OCI-LY7 (cell line): ENCODE results near the gene MISP. TPM values are rescaled to one million over a fixed set of nuclear protein-coding genes. Genes with fewer than 3 reads are reported as not detected.

Source experiments
- BruUV-seq: library from RNA; stranded (reverse); fragments of 400-500 nt; replicated peaks from 2 replicates; lab custom pipeline; 2021; lab: Mats Ljungman, UMichigan
- CTCF ChIA-PET: fragments of 300-600 bp; sonication (Branson Sonifier 250); formaldehyde crosslinking; loops from one replicate; lab custom pipeline; 2022; ENCODE audit warnings: antibody characterized with exemption; ENCODE audit not compliant: unreplicated experiment; lab: Charles Lee
- POLR2A ChIA-PET: fragments of 300-600 bp; sonication (Branson Sonifier 250); formaldehyde crosslinking; loops from one replicate; lab custom pipeline; 2022; ENCODE audit warnings: antibody characterized with exemption; lab: Charles Lee
- DNase-seq: peaks from one replicate; pipeline ENCODE4 v3.0.0-alpha.2; 2015; ENCODE audit warnings: low spot score
- H2AFZ ChIP-seq: fragments of 200-600 bp; sonication (generic), shearing (Covaris generic); 2 replicates; pipeline ENCODE4 v1.6.1; 2014; ENCODE audit warnings: mild to moderate bottlenecking, antibody characterized with exemption, low read length, moderate library complexity
- H3K27ac ChIP-seq: fragments of 200-600 bp; sonication (generic); 2 replicates; pipeline ENCODE4 v1.5.1; 2014; ENCODE audit warnings: mixed run types, low read depth, mild to moderate bottlenecking, moderate library complexity, low read length, inconsistent platforms; ENCODE audit not compliant: poor library complexity, severe bottlenecking
- H3K36me3 ChIP-seq: fragments of 200-600 bp; sonication (generic); 2 replicates; pipeline ENCODE4 v1.6.1; 2014; ENCODE audit warnings: mild to moderate bottlenecking, antibody characterized with exemption, low read length, moderate library complexity, mixed read lengths; ENCODE audit not compliant: insufficient read depth
- H3K4me1 ChIP-seq: fragments of 200-600 bp; sonication (generic); 2 replicates; pipeline ENCODE4 v1.5.1; 2014; ENCODE audit warnings: mild to moderate bottlenecking, low read length; ENCODE audit not compliant: insufficient read depth, poor library complexity, severe bottlenecking
- H3K4me2 ChIP-seq: fragments of 200-600 bp; sonication (generic); 2 replicates; pipeline ENCODE4 v1.6.1; 2014; ENCODE audit warnings: mild to moderate bottlenecking, low read length
- H3K4me3 ChIP-seq: fragments of 200-600 bp; sonication (generic); 2 replicates; pipeline ENCODE4 v1.5.1; 2014; ENCODE audit warnings: mild to moderate bottlenecking, low read depth, low read length; ENCODE audit not compliant: poor library complexity, severe bottlenecking
- H3K79me2 ChIP-seq: fragments of 200-600 bp; sonication (generic); 2 replicates; pipeline ENCODE4 v1.6.1; 2016; ENCODE audit warnings: low read depth, mild to moderate bottlenecking, low read length, moderate library complexity, mixed read lengths; ENCODE audit not compliant: insufficient read depth
- H3K9me2 ChIP-seq: fragments of 200-600 bp; sonication (generic); 2 replicates; pipeline ENCODE4 v1.6.1; 2016; ENCODE audit warnings: mild to moderate bottlenecking, low read length, mixed read lengths; ENCODE audit not compliant: insufficient read depth
- H3K9me3 ChIP-seq: fragments of 200-600 bp; sonication (generic); 2 replicates; pipeline ENCODE4 v1.6.1; 2014; ENCODE audit warnings: mild to moderate bottlenecking, mixed run types, low read length, mixed read lengths
- H4K20me1 ChIP-seq: fragments of 200-600 bp; sonication (generic); 2 replicates; pipeline ENCODE4 v1.6.1; 2014; ENCODE audit warnings: mild to moderate bottlenecking, antibody characterized with exemption, low read length, moderate library complexity, mixed read lengths; ENCODE audit not compliant: insufficient read depth
- EZH2phosphoT487 ChIP-seq: fragments of 200-600 bp; sonication (generic); IDR thresholded peaks from 2 replicates; pipeline ENCODE4 v1.6.1; 2018; ENCODE audit warnings: low read depth, borderline replicate concordance, mild to moderate bottlenecking, mixed run types, antibody characterized with exemption, low read length, moderate library complexity, mixed read lengths
- intact Hi-C: fragments of 100-400 bp; cut with micrococcal nuclease; formaldehyde crosslinking; loops from one replicate; pipeline ENCODE4 v1.10.0; 2022; ENCODE audit not compliant: unreplicated experiment
- total RNA-seq, 2 experiments: library from RNA; depleted of rRNA in 1 of 2; stranded (reverse); fragments of >200 nt in 1 of 2; shearing (Covaris generic) in 1 of 2; gene quantifications; 2 replicates each; pipeline ENCODE4 v1.2.3, GENCODE V29; 2014 to 2022
- TF ChIP-seq, protein P1 (sequence below): fragments of 200-600 bp; sonication (generic); conservative IDR thresholded peaks from 2 replicates; pipeline ENCODE4 v1.5.1; 2014; ENCODE audit warnings: mild to moderate bottlenecking, antibody characterized with exemption, low read length, moderate library complexity, mixed read lengths

The MISP gene
- total RNA-seq, 2 experiments from 2014 or later, result 0.23 TPM; not detected in 1

- Histone ChIP-seq H2AFZ (no peak overlapping the region), H3K9me3 (no peaks in the 10 kb centered on the region), H3K9me2 (no peaks in the 10 kb centered on the region), H3K36me3 (no peaks in the 10 kb centered on the region), H4K20me1 (no peaks in the 10 kb centered on the region), H3K4me2 (no peak overlapping the region), H3K4me1 (no peaks in the 10 kb centered on the region), H3K27ac (no peak overlapping the region), H3K4me3 (no peak overlapping the region), H3K79me2 (no peaks in the 10 kb centered on the region)
- no peak for TF ChIP-seq EZH2phosphoT487
- TF ChIP-seq, protein P1, sequence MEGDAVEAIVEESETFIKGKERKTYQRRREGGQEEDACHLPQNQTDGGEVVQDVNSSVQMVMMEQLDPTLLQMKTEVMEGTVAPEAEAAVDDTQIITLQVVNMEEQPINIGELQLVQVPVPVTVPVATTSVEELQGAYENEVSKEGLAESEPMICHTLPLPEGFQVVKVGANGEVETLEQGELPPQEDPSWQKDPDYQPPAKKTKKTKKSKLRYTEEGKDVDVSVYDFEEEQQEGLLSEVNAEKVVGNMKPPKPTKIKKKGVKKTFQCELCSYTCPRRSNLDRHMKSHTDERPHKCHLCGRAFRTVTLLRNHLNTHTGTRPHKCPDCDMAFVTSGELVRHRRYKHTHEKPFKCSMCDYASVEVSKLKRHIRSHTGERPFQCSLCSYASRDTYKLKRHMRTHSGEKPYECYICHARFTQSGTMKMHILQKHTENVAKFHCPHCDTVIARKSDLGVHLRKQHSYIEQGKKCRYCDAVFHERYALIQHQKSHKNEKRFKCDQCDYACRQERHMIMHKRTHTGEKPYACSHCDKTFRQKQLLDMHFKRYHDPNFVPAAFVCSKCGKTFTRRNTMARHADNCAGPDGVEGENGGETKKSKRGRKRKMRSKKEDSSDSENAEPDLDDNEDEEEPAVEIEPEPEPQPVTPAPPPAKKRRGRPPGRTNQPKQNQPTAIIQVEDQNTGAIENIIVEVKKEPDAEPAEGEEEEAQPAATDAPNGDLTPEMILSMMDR, result no peak
- ChIA-PET POLR2A (no interaction called here), CTCF (no interaction called here)
- BruUV-seq, result no TSS peak
- no peak for DNase-seq
- intact Hi-C loops, result no loop called here
Observed at GRCh38 chr19:748274-748598, 2.7 kb upstream of the MISP start.

DNA sequence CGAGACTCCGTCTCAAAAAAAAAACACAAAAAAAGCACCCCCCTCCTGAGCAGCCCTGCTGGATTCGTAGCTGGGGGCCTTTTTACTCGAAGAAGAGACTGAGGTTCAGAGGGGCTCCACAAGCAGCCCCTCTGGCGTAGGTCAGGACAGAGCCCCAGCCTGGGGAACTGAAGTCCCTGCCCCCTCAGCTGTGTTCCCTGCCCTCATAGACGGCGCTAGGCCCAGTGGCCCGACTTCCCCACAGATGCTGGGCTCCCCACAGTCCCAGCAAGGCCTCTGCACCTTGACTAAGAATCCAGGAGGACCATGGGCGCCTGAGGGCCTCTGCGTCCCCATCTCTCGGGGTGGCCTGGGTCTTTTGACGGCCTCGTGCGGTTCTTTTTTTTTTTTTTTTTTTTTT is 1.1 kb upstream of the MISP start:
- BruUV-seq, result no TSS peak
- Histone ChIP-seq H3K79me2 (no peaks in the 10 kb centered on the region), H3K4me2 (no peak overlapping the region), H2AFZ (no peak overlapping the region), H3K4me1 (no peaks in the 10 kb centered on the region), H3K27ac (no peak overlapping the region), H3K36me3 (no peaks in the 10 kb centered on the region), H3K9me3 (no peaks in the 10 kb centered on the region), H3K4me3 (no peak overlapping the region), H4K20me1 (no peaks in the 10 kb centered on the region), H3K9me2 (no peaks in the 10 kb centered on the region)
- DNase-seq, result no peak
- CTCF ChIA-PET, result no interaction called here
- intact Hi-C loops, result no loop called here
- no peak for TF ChIP-seq EZH2phosphoT487
- TF ChIP-seq, protein P1, result no peak
- POLR2A ChIA-PET, result interaction anchor here (0.7 kb wide), 1 partner anchor 213 kb away, joined by 4 read pairs; no protein-coding TSS in a partner anchor

DNA sequence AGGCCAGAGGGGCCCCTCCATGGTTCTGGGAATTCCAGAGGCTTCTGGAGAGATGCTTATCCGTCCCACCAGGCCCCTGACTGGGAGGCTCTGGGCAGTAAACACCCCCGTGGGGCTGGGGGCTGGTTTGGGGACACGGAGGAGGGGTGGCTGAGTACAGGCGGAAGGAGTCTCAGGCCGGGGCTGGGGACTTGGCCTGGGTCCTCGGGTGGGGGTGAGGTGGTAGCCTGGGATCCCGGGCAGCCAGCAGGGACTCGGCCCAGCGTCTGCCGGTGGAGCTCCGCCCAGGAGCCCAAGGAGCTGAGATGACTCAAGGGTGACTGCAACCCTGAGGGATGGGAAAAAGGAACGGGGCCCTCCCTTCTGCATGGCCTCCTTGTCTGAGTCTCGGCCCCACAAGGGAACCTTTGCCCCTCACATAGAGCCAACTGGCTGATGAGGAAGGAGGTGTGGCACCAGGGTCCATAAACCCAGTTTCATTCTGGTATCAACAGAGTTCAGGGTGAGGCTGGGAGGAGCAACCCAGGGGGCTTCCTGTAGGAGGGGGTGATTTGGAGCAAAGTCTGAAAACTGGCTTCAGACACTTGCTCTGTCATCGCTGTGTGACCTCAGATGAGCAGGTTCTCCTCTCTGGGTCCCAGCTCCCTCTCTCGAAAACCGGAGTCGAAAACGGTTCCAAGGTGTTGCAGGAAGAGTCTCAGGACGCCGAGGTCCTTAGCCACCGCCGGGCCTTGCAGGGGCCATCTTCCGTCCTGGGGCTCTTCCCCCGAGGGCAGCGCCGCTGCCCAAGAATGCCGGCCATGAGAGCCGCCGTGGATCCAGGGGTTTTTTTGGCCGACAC is 809 bp downstream of the MISP start:
- H3K9me3 ChIP-seq, result no peaks in the 10 kb centered on the region
- BruUV-seq, result no TSS peak
- no peak overlapping the region for H3K4me3 ChIP-seq
- TF ChIP-seq EZH2phosphoT487, result no peak
- TF ChIP-seq, protein P1, result no peak
- H2AFZ ChIP-seq, result no peak overlapping the region
- H4K20me1 ChIP-seq, result no peaks in the 10 kb centered on the region
- POLR2A ChIA-PET, result no interaction called here
- no peak overlapping the region for H3K4me2 ChIP-seq
- no peaks in the 10 kb centered on the region for H3K9me2 ChIP-seq
- H3K27ac ChIP-seq, result no peak overlapping the region
- intact Hi-C loops, result no loop called here
- H3K36me3 ChIP-seq, result no peaks in the 10 kb centered on the region
- no peaks in the 10 kb centered on the region for H3K79me2 ChIP-seq
- no peak for DNase-seq
- no peaks in the 10 kb centered on the region for H3K4me1 ChIP-seq
- CTCF ChIA-PET, result no interaction called here
